OCI-LY7 (cell line): ENCODE data around the gene CDH23. TPM values are rescaled to one million over a fixed set of nuclear protein-coding genes. Genes with fewer than 3 reads are reported as not detected.

ENCODE experiments used
- BruUV-seq: library from RNA; stranded (reverse); fragments of 400-500 nt; replicated peaks from 2 replicates; lab custom pipeline; 2021; lab: Mats Ljungman, UMichigan
- CTCF ChIA-PET: fragments of 300-600 bp; sonication (Branson Sonifier 250); formaldehyde crosslinking; loops from one replicate; lab custom pipeline; 2022; ENCODE audit warnings: antibody characterized with exemption; ENCODE audit not compliant: unreplicated experiment; lab: Charles Lee
- POLR2A ChIA-PET: fragments of 300-600 bp; sonication (Branson Sonifier 250); formaldehyde crosslinking; loops from one replicate; lab custom pipeline; 2022; ENCODE audit warnings: antibody characterized with exemption; lab: Charles Lee
- DNase-seq: peaks from one replicate; pipeline ENCODE4 v3.0.0-alpha.2; 2015; ENCODE audit warnings: low spot score
- H2AFZ ChIP-seq: fragments of 200-600 bp; sonication (generic), shearing (Covaris generic); 2 replicates; pipeline ENCODE4 v1.6.1; 2014; ENCODE audit warnings: mild to moderate bottlenecking, antibody characterized with exemption, low read length, moderate library complexity
- H3K27ac ChIP-seq: fragments of 200-600 bp; sonication (generic); 2 replicates; pipeline ENCODE4 v1.5.1; 2014; ENCODE audit warnings: mixed run types, low read depth, mild to moderate bottlenecking, moderate library complexity, low read length, inconsistent platforms; ENCODE audit not compliant: poor library complexity, severe bottlenecking
- H3K36me3 ChIP-seq: fragments of 200-600 bp; sonication (generic); 2 replicates; pipeline ENCODE4 v1.6.1; 2014; ENCODE audit warnings: mild to moderate bottlenecking, antibody characterized with exemption, low read length, moderate library complexity, mixed read lengths; ENCODE audit not compliant: insufficient read depth
- H3K4me1 ChIP-seq: fragments of 200-600 bp; sonication (generic); 2 replicates; pipeline ENCODE4 v1.5.1; 2014; ENCODE audit warnings: mild to moderate bottlenecking, low read length; ENCODE audit not compliant: insufficient read depth, poor library complexity, severe bottlenecking
- H3K4me2 ChIP-seq: fragments of 200-600 bp; sonication (generic); 2 replicates; pipeline ENCODE4 v1.6.1; 2014; ENCODE audit warnings: mild to moderate bottlenecking, low read length
- H3K4me3 ChIP-seq: fragments of 200-600 bp; sonication (generic); 2 replicates; pipeline ENCODE4 v1.5.1; 2014; ENCODE audit warnings: mild to moderate bottlenecking, low read depth, low read length; ENCODE audit not compliant: poor library complexity, severe bottlenecking
- H3K79me2 ChIP-seq: fragments of 200-600 bp; sonication (generic); 2 replicates; pipeline ENCODE4 v1.6.1; 2016; ENCODE audit warnings: low read depth, mild to moderate bottlenecking, low read length, moderate library complexity, mixed read lengths; ENCODE audit not compliant: insufficient read depth
- H3K9me2 ChIP-seq: fragments of 200-600 bp; sonication (generic); 2 replicates; pipeline ENCODE4 v1.6.1; 2016; ENCODE audit warnings: mild to moderate bottlenecking, low read length, mixed read lengths; ENCODE audit not compliant: insufficient read depth
- H3K9me3 ChIP-seq: fragments of 200-600 bp; sonication (generic); 2 replicates; pipeline ENCODE4 v1.6.1; 2014; ENCODE audit warnings: mild to moderate bottlenecking, mixed run types, low read length, mixed read lengths
- H4K20me1 ChIP-seq: fragments of 200-600 bp; sonication (generic); 2 replicates; pipeline ENCODE4 v1.6.1; 2014; ENCODE audit warnings: mild to moderate bottlenecking, antibody characterized with exemption, low read length, moderate library complexity, mixed read lengths; ENCODE audit not compliant: insufficient read depth
- CTCF ChIP-seq: fragments of 200-600 bp; sonication (generic); conservative IDR thresholded peaks from 2 replicates; pipeline ENCODE4 v1.5.1; 2014; ENCODE audit warnings: mild to moderate bottlenecking, antibody characterized with exemption, low read length, moderate library complexity, mixed read lengths
- EZH2phosphoT487 ChIP-seq: fragments of 200-600 bp; sonication (generic); IDR thresholded peaks from 2 replicates; pipeline ENCODE4 v1.6.1; 2018; ENCODE audit warnings: low read depth, borderline replicate concordance, mild to moderate bottlenecking, mixed run types, antibody characterized with exemption, low read length, moderate library complexity, mixed read lengths
- intact Hi-C: fragments of 100-400 bp; cut with micrococcal nuclease; formaldehyde crosslinking; loops from one replicate; pipeline ENCODE4 v1.10.0; 2022; ENCODE audit not compliant: unreplicated experiment
- total RNA-seq, 2 experiments: library from RNA; depleted of rRNA in 1 of 2; stranded (reverse); fragments of >200 nt in 1 of 2; shearing (Covaris generic) in 1 of 2; gene quantifications; 2 replicates each; pipeline ENCODE4 v1.2.3, GENCODE V29; 2014 to 2022

CDH23 gene
- total RNA-seq, 2 experiments from 2014 or later, result 0.92 to 9.9 TPM

GRCh38 chr10:71710519-71710918, 313.8 kb downstream of the CDH23 start:
- Histone ChIP-seq H3K36me3 (no peaks in the 10 kb centered on the region), H3K9me2 (no peaks in the 10 kb centered on the region), H3K4me3 (no peak overlapping the region), H3K79me2 (no peaks in the 10 kb centered on the region), H3K4me1 (peaks cover 27% of the 10 kb centered on the region), H2AFZ (no peak overlapping the region), H4K20me1 (no peaks in the 10 kb centered on the region), H3K9me3 (no peaks in the 10 kb centered on the region), H3K27ac (no peak overlapping the region), H3K4me2 (no peak overlapping the region)
- CTCF ChIA-PET, result no interaction called here
- POLR2A ChIA-PET, result interaction anchor here (0.9 kb wide), 1 partner anchor 58 kb away, joined by 4 read pairs; no protein-coding TSS in a partner anchor
- intact Hi-C loops, result loop anchor here (5.0 kb wide), 1 partner anchor 62 kb away; the partner anchor contains the start of gene VSIR
- no peak for DNase-seq
- TF ChIP-seq EZH2phosphoT487 (no peak), CTCF (no peak)
- BruUV-seq, result no TSS peak

GRCh38 chr10:71711052-71711623, 314.4 kb downstream of the CDH23 start:
- H3K36me3 ChIP-seq, result no peaks in the 10 kb centered on the region
- POLR2A ChIA-PET, result interaction anchor here (0.9 to 1.8 kb wide), 2 partner anchors 13 to 58 kb away, joined by 4 to 7 read pairs; no protein-coding TSS in a partner anchor
- TF ChIP-seq CTCF (no peak), EZH2phosphoT487 (no peak)
- intact Hi-C loops, result loop anchor here (5.0 kb wide), 1 partner anchor 61 kb away; the partner anchor contains the start of gene VSIR
- no peak overlapping the region for H3K4me3 ChIP-seq
- H3K4me2 ChIP-seq, result no peak overlapping the region
- no peak overlapping the region for H2AFZ ChIP-seq
- H3K4me1 ChIP-seq, result peaks cover 27% of the 10 kb centered on the region
- H3K27ac ChIP-seq, result no peak overlapping the region
- H3K9me2 ChIP-seq, result no peaks in the 10 kb centered on the region
- H4K20me1 ChIP-seq, result no peaks in the 10 kb centered on the region
- BruUV-seq, result no TSS peak
- no peaks in the 10 kb centered on the region for H3K79me2 ChIP-seq
- no peak for DNase-seq
- CTCF ChIA-PET, result interaction anchor here (0.9 to 1.6 kb wide), 3 partner anchors 13 to 101 kb away, joined by 4 to 5 read pairs (median 5); no protein-coding TSS in a partner anchor
- no peaks in the 10 kb centered on the region for H3K9me3 ChIP-seq

- no peaks in the 10 kb centered on the region for H3K9me3 ChIP-seq
- H3K4me3 ChIP-seq, result no peak overlapping the region
- no TSS peak for BruUV-seq
- H2AFZ ChIP-seq, result peak overlapping the region; percentile 76; the same call in 1 of the 2 replicates
- no peak for TF ChIP-seq CTCF
- no peak for TF ChIP-seq EZH2phosphoT487
- intact Hi-C loops, result loop anchor here (5.0 kb wide), 1 partner anchor 60 kb away; the partner anchor contains the start of gene VSIR
- H3K4me1 ChIP-seq, result peaks cover 28% of the 10 kb centered on the region
- no peaks in the 10 kb centered on the region for H4K20me1 ChIP-seq
- peak overlapping the region; percentile 45; the same call in 1 of the 2 replicates for H3K4me2 ChIP-seq
- ChIA-PET CTCF (interaction anchor here (0.5 to 1.6 kb wide), 5 partner anchors 16 to 395 kb away, joined by 3 to 6 read pairs (median 3); no protein-coding TSS in a partner anchor), POLR2A (interaction anchor here (0.7 to 1.8 kb wide), 2 partner anchors 12 to 18 kb away, joined by 3 to 7 read pairs; no protein-coding TSS in a partner anchor)
- no peaks in the 10 kb centered on the region for H3K36me3 ChIP-seq
- H3K9me2 ChIP-seq, result no peaks in the 10 kb centered on the region
- DNase-seq, result no peak
- no peak overlapping the region for H3K27ac ChIP-seq
- no peaks in the 10 kb centered on the region for H3K79me2 ChIP-seq
Observed at GRCh38 chr10:71712170-71712569, 315.4 kb downstream of the CDH23 start.
